Measurements from ENCODE around the gene PRDM2. TPM values are rescaled to one million over a fixed set of nuclear protein-coding genes. Genes with fewer than 3 reads are reported as not detected.

PRDM2 gene
- total and polyA plus RNA-seq, 2 of the 13 experiments (the other 11 are each of a cell fraction or from before 2014, with no cell fraction given): 4.0 to 6.5 TPM

DNA sequence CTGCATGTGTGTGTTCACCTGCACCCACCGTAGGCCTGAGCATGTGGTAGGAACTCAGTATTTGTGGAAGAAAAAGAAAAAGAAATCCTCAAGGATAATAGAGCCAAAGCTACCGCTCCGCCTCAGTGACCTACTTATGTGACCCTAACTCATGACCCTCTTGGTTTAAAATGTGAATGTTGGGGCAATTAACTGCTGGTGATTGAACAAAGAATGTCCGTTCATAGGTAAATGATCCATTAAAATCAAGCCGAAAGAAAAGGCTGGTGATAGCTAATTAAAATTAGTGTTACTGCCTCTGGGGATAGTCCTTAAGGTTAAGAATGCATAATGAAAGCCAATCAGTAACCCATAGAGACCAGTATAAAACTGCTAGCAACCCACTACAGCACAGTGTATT is 98.1 kb downstream of the PRDM2 start:
- FAIRE-seq: no peak
- WGBS (ENCODE audit: low lambda C conversion rate): 96% methylated on average over 5 of the region's 5 CpGs

More for the DNA sequence above, 98.1 kb downstream of the PRDM2 start:
- no peaks in the 10 kb centered on the region for H3K79me2 ChIP-seq (ENCODE audit: insufficient read depth, low read length)
- DNase-seq (ENCODE audit: low spot score) (no peak), ATAC-seq (no peak)
- in situ Hi-C loops (cut with HindIII; ENCODE audit: extremely low pct_ligation_motif_present, low pct_unique_long_range_greater_than_20kb): no loop called here
- no peaks in the 10 kb centered on the region for H3K27me3 ChIP-seq (ENCODE audit: control insufficient read depth in 1 of 2, insufficient read depth in 2 of 2, low read length in 2 of 2)
- H3K4me2 ChIP-seq (ENCODE audit: low read depth, low read length): no peak overlapping the region
- H2AFZ ChIP-seq (ENCODE audit: low read length): no peak overlapping the region
- no peak overlapping the region for H3K27ac ChIP-seq (ENCODE audit: extremely low read length, insufficient read depth, low read length)
- ChIA-PET CTCF (ENCODE audit: low intra/inter-chr PET ratio, low total read pairs) (no interaction called here), POLR2A (no interaction called here)
- H4K20me1 ChIP-seq (ENCODE audit: insufficient read depth, low read length): no peaks in the 10 kb centered on the region
- H3K9ac ChIP-seq (ENCODE audit: insufficient read depth, low read depth, low read length): no peak overlapping the region
- H3K36me3 ChIP-seq (replicated peaks in 1 of 2; ENCODE audit: control insufficient read depth in 1 of 2, insufficient read depth in 2 of 2, low read length in 2 of 2): no peaks in the 10 kb centered on the region
- TF ChIP-seq SP4 (CRISPR knock-in tag; IDR thresholded peaks at IDR 0.05) (no peak), ZMYM3 (CRISPR knock-in tag; IDR thresholded peaks at IDR 0.05) (no peak), TGIF2 (CRISPR knock-in tag; IDR thresholded peaks at IDR 0.05) (no peak), LBX2 (CRISPR knock-in tag; IDR thresholded peaks at IDR 0.05; ENCODE audit: borderline replicate concordance) (no peak), ZNF7 (CRISPR knock-in tag; IDR thresholded peaks at IDR 0.05) (no peak), ZNF414 (CRISPR knock-in tag; IDR thresholded peaks at IDR 0.05) (no peak), MIXL1 (CRISPR knock-in tag; IDR thresholded peaks at IDR 0.05) (no peak), SMAD9 (CRISPR knock-in tag; IDR thresholded peaks at IDR 0.05) (no peak), ZNF530 (CRISPR knock-in tag; IDR thresholded peaks at IDR 0.05; ENCODE audit: low read depth) (no peak), JUN (CRISPR knock-in tag; IDR thresholded peaks at IDR 0.05) (no peak), ZNF496 (CRISPR knock-in tag; IDR thresholded peaks at IDR 0.05; ENCODE audit: insufficient replicate concordance) (no peak), ZSCAN31 (CRISPR knock-in tag; IDR thresholded peaks at IDR 0.05; ENCODE audit: low read depth) (no peak), ZNF234 (CRISPR knock-in tag; conservative IDR thresholded peaks at IDR 0.05) (no peak)
- TF ChIP-seq, protein P1, sequence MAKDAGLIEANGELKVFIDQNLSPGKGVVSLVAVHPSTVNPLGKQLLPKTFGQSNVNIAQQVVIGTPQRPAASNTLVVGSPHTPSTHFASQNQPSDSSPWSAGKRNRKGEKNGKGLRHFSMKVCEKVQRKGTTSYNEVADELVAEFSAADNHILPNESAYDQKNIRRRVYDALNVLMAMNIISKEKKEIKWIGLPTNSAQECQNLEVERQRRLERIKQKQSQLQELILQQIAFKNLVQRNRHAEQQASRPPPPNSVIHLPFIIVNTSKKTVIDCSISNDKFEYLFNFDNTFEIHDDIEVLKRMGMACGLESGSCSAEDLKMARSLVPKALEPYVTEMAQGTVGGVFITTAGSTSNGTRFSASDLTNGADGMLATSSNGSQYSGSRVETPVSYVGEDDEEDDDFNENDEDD (CRISPR knock-in tag; IDR thresholded peaks at IDR 0.05; ENCODE audit: borderline replicate concordance): no peak
- BruUV-seq (replicated peaks): no TSS peak
- H3K4me3 ChIP-seq (replicated peaks in 1 of 3; ENCODE audit: insufficient read depth in 1 of 3, low read depth in 2 of 3, low read length in 3 of 3): no peak overlapping the region
- H3K4me1 ChIP-seq (ENCODE audit: insufficient read depth, low read length): no peaks in the 10 kb centered on the region
- intact Hi-C loops (cut with micrococcal nuclease; ENCODE audit: unreplicated experiment): no loop called here
- H3K9me3 ChIP-seq (ENCODE audit: low read length): no peaks in the 10 kb centered on the region

Measured in HepG2 (cell line).